Lower leg skin (tissue), 3 donors: Measurements from ENCODE around the gene RAPGEF1.

Experiments
- POLR2A ChIP-seq, 2 donors: fragments of 450-650 bp; IDR thresholded peaks; one replicate each; pipeline ENCODE4 v1.6.1; 2016 to 2017; ENCODE audit warnings: antibody characterized with exemption in 2 of 2, mild to moderate bottlenecking in 1 of 2, moderate library complexity in 1 of 2
- TF ChIP-seq, protein P1 (sequence below), 3 donors: fragments of 450-650 bp; IDR thresholded peaks; one replicate each; pipeline ENCODE4 v1.5.1; 2016; ENCODE audit warnings: antibody characterized with exemption in 3 of 3, mild to moderate bottlenecking in 3 of 3, moderate library complexity in 2 of 3

DNA sequence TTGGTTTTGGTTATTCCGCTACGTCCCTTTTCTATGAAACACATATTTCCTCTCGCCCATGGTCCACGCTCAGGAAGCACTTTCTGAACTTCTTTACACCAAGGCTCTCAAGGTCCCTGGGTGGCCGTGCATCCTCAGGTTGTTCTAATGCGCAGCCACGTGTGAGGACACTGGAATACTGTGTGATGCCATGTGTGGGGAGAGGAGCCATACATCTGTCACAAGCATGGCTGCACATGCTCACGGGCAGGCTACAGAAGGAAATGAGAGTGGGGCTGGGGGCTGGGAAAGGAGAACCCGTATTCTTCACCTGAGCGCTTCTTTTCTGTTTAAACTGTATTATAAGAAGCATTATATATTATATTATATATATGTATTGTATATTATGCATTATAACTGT is 157.8 kb downstream of the RAPGEF1 start:
- no peak for TF ChIP-seq POLR2A (IDR thresholded peaks at IDR 0.05)
- TF ChIP-seq, protein P1, sequence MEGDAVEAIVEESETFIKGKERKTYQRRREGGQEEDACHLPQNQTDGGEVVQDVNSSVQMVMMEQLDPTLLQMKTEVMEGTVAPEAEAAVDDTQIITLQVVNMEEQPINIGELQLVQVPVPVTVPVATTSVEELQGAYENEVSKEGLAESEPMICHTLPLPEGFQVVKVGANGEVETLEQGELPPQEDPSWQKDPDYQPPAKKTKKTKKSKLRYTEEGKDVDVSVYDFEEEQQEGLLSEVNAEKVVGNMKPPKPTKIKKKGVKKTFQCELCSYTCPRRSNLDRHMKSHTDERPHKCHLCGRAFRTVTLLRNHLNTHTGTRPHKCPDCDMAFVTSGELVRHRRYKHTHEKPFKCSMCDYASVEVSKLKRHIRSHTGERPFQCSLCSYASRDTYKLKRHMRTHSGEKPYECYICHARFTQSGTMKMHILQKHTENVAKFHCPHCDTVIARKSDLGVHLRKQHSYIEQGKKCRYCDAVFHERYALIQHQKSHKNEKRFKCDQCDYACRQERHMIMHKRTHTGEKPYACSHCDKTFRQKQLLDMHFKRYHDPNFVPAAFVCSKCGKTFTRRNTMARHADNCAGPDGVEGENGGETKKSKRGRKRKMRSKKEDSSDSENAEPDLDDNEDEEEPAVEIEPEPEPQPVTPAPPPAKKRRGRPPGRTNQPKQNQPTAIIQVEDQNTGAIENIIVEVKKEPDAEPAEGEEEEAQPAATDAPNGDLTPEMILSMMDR (IDR thresholded peaks at IDR 0.05) = no peak
